ENCODE measurements around the gene MYCBP2.
"Not testable (repeated sequence)": the region's sequence is repeated elsewhere in the genome, so short reads cannot be mapped to it uniquely, and the experiment has no call there.

The MYCBP2 gene

GRCh38 chr13:77326905-77327604 is at the start of gene MYCBP2:
Gene MYCBP2, minus strand, starts transcription at chr13:77327094. Its CDS starts 319 bp downstream, at chr13:77326775.
- DNase-seq, result peak; percentile 96

GRCh38 chr13:77375560-77376108 is 48.7 kb upstream of the MYCBP2 start:
- DNase-seq, result no peak

GRCh38 chr13:77374786-77375185 is 47.9 kb upstream of the MYCBP2 start:
- DNase-seq, result no peak

GRCh38 chr13:77374339-77374738 is 47.4 kb upstream of the MYCBP2 start:
- no peak for DNase-seq

GRCh38 chr13:77373502-77373901 is 46.6 kb upstream of the MYCBP2 start:
- no peak for DNase-seq

- no peak for DNase-seq
Observed at GRCh38 chr13:77372275-77372674, 45.4 kb upstream of the MYCBP2 start.

GRCh38 chr13:77370888-77371287 is 44.0 kb upstream of the MYCBP2 start:
- DNase-seq, result no peak

GRCh38 chr13:77362166-77362565 is 35.3 kb upstream of the MYCBP2 start:
- no peak for DNase-seq

- DNase-seq, result no peak
Observed at GRCh38 chr13:77360032-77360685, 33.3 kb upstream of the MYCBP2 start.

GRCh38 chr13:77359171-77359570 is 32.3 kb upstream of the MYCBP2 start:
- no peak for DNase-seq

GRCh38 chr13:77358001-77358400 is 31.1 kb upstream of the MYCBP2 start:
- no peak for DNase-seq

- DNase-seq, result no peak
Observed at GRCh38 chr13:77356155-77356554, 29.3 kb upstream of the MYCBP2 start.

- no peak for DNase-seq
Observed at GRCh38 chr13:77353995-77354394, 27.1 kb upstream of the MYCBP2 start.

GRCh38 chr13:77351315-77351714 is 24.4 kb upstream of the MYCBP2 start:
- no peak for DNase-seq

GRCh38 chr13:77350811-77351210 is 23.9 kb upstream of the MYCBP2 start:
- no peak for DNase-seq

GRCh38 chr13:77349365-77349764 is 22.5 kb upstream of the MYCBP2 start:
- DNase-seq, result no peak

- DNase-seq, result not testable (repeated sequence)
Observed at GRCh38 chr13:77347351-77347750, 20.5 kb upstream of the MYCBP2 start.

- no peak for DNase-seq
Observed at GRCh38 chr13:77345150-77345780, 18.4 kb upstream of the MYCBP2 start.

GRCh38 chr13:77343841-77344240 is 16.9 kb upstream of the MYCBP2 start:
- no peak for DNase-seq

GRCh38 chr13:77339408-77339807 is 12.5 kb upstream of the MYCBP2 start:
- peak; percentile 63 for DNase-seq

- peak; percentile 62 for DNase-seq
Observed at GRCh38 chr13:77338961-77339401, 12.1 kb upstream of the MYCBP2 start.

GRCh38 chr13:77338329-77338728 is 11.4 kb upstream of the MYCBP2 start:
- DNase-seq, result peak; percentile 42

- no peak for DNase-seq
Observed at GRCh38 chr13:77337159-77337558, 10.3 kb upstream of the MYCBP2 start.

GRCh38 chr13:77335543-77335942 is 8.6 kb upstream of the MYCBP2 start:
- no peak for DNase-seq

Data from RPMI8226 (cell line).